Progenitor cell of endocrine pancreas (in vitro differentiated cells): ENCODE measurements around the gene TRABD2B. TPM values are rescaled to one million over a fixed set of nuclear protein-coding genes. Genes with fewer than 3 reads are reported as not detected.

Experiments used
- DNase-seq: peaks from one replicate; pipeline ENCODE4 v3.0.0; 2021; ENCODE audit warnings: low spot score; ENCODE audit not compliant: unreplicated experiment
- H3K27ac Mint-ChIP-seq: 2 replicates; pipeline ENCODE4 v1.8.0; 2021; ENCODE audit warnings: mild to moderate bottlenecking, moderate library complexity, mixed read lengths
- H3K27me3 Mint-ChIP-seq: 2 replicates; pipeline ENCODE4 v1.8.0; 2021; ENCODE audit warnings: mixed read lengths
- H3K36me3 Mint-ChIP-seq: 2 replicates; pipeline ENCODE4 v1.8.0; 2022; ENCODE audit warnings: mixed read lengths; ENCODE audit not compliant: insufficient read depth
- H3K4me1 Mint-ChIP-seq: 2 replicates; pipeline ENCODE4 v1.8.0; 2021; ENCODE audit warnings: low read depth, mixed read lengths
- H3K4me3 Mint-ChIP-seq: 2 replicates; pipeline ENCODE4 v1.8.0; 2021; ENCODE audit warnings: low read depth, mild to moderate bottlenecking, moderate library complexity, mixed read lengths
- H3K9me3 Mint-ChIP-seq: 2 replicates; pipeline ENCODE4 v1.8.0; 2021; ENCODE audit warnings: low read depth, mixed read lengths
- total RNA-seq: library from RNA; stranded (reverse); gene quantifications from 2 replicates; pipeline ENCODE4 v1.2.1, GENCODE V29; 2021
- TF ChIP-seq, protein P1 (sequence below): fragments of 200-600 bp; sonication (generic); IDR thresholded peaks from one replicate; pipeline ENCODE4 v1.5.0; 2021; ENCODE audit warnings: antibody characterized with exemption, mild to moderate bottlenecking; ENCODE audit not compliant: unreplicated experiment

TRABD2B gene
- total RNA-seq, 1 donor from 2014 or later = 14.5 TPM

DNA sequence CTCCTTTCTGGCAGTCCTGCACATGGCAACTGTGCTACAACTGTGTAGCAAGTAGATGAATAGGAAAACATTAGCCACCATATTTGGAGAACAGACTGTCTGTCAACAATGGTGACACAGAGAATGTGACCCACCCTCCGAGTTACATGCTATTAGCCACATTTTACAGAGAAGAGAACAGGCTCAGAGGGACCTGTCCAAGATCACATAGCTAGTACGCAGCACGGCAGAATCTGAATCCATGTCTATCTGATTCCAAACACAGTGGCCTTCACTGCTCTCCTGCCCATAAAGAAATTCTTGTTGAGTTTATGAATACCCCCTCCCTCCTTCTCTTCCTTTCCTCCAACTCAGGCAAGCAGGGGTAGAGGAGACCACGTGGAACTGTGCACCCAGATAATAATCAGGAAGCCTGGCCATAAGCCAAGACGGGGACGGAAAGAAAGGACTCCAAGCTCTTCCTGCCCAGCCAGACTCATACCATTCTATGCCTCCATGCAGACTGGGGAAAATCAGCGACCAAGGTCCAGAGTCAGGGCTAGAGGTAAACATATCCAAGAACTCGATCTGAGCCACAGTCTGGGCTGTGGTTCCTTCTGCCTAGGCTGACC lies 78.8 kb downstream of the TRABD2B start:
- H3K4me3 Mint-ChIP-seq = no peak overlapping the region
- DNase-seq = no peak
- peaks cover 28% of the 10 kb centered on the region for H3K4me1 Mint-ChIP-seq
- no peak overlapping the region for H3K27ac Mint-ChIP-seq
- no peaks in the 10 kb centered on the region for H3K27me3 Mint-ChIP-seq
- no peaks in the 10 kb centered on the region for H3K36me3 Mint-ChIP-seq
- TF ChIP-seq, protein P1, sequence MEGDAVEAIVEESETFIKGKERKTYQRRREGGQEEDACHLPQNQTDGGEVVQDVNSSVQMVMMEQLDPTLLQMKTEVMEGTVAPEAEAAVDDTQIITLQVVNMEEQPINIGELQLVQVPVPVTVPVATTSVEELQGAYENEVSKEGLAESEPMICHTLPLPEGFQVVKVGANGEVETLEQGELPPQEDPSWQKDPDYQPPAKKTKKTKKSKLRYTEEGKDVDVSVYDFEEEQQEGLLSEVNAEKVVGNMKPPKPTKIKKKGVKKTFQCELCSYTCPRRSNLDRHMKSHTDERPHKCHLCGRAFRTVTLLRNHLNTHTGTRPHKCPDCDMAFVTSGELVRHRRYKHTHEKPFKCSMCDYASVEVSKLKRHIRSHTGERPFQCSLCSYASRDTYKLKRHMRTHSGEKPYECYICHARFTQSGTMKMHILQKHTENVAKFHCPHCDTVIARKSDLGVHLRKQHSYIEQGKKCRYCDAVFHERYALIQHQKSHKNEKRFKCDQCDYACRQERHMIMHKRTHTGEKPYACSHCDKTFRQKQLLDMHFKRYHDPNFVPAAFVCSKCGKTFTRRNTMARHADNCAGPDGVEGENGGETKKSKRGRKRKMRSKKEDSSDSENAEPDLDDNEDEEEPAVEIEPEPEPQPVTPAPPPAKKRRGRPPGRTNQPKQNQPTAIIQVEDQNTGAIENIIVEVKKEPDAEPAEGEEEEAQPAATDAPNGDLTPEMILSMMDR = no peak
- H3K9me3 Mint-ChIP-seq = no peaks in the 10 kb centered on the region

DNA sequence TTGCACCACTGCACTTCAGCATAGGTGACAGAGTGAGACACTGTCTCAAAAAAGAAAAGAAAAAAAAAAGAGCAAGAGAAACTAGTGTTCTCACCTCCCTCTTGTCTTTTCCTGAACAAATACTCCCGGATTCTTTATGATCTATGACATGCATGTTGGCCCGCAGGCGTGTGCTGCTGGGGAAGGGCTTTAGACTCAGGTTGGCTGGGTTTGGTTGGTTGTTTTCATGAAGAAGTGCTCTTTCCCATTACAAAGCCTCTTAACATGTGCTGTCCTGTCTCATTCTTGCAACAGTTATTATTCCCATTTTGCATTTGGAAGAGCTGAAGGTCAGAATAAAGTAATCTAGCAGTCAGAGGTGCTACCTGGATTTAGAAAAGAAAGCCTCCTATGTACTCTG lies 79.5 kb downstream of the TRABD2B start:
- no peak for DNase-seq
- no peak overlapping the region for H3K27ac Mint-ChIP-seq
- no peak overlapping the region for H3K4me3 Mint-ChIP-seq
- TF ChIP-seq, protein P1 = no peak
- no peaks in the 10 kb centered on the region for H3K36me3 Mint-ChIP-seq
- peaks cover 34% of the 10 kb centered on the region for H3K4me1 Mint-ChIP-seq
- H3K9me3 Mint-ChIP-seq = no peaks in the 10 kb centered on the region
- no peaks in the 10 kb centered on the region for H3K27me3 Mint-ChIP-seq

DNA sequence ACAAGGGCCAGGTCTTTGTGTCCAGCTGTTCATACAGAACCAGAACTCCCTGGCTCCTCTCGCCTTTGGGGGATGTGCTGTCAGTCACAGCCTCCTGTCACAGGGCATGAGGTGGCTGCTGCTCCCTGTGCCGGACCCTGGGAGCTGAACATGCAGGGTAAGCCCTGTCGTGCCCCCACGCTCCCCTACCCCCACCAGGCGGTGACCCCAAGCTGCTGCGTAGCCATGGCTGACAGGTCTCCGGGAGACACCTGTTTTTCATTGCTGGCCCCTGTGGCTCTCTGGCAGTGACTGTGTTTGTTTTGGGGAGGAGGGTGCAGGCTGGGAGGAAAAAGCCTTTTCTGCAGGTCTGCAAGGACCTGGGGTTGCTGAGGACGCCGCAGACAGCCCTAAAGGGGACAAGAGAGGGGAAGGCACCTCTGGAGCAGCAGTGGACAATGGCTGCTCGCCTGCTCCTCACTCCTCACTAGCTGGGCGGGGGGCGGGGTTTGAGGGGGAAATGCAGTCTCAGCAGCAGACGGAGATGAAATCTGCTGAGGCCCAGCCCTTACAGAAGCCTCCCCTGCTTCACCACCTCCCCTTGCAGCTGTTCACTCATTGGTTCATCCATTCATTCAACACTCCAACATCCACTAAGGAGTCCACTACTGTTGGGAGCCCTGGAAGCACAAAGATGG lies 81.4 kb downstream of the TRABD2B start:
- Mint-ChIP-seq H3K36me3 (no peaks in the 10 kb centered on the region), H3K9me3 (no peaks in the 10 kb centered on the region), H3K27ac (peak overlapping the region; percentile 62), H3K4me1 (peaks cover 46% of the 10 kb centered on the region), H3K4me3 (no peak overlapping the region), H3K27me3 (no peaks in the 10 kb centered on the region)
- TF ChIP-seq, protein P1 = no peak
- no peak for DNase-seq

DNA sequence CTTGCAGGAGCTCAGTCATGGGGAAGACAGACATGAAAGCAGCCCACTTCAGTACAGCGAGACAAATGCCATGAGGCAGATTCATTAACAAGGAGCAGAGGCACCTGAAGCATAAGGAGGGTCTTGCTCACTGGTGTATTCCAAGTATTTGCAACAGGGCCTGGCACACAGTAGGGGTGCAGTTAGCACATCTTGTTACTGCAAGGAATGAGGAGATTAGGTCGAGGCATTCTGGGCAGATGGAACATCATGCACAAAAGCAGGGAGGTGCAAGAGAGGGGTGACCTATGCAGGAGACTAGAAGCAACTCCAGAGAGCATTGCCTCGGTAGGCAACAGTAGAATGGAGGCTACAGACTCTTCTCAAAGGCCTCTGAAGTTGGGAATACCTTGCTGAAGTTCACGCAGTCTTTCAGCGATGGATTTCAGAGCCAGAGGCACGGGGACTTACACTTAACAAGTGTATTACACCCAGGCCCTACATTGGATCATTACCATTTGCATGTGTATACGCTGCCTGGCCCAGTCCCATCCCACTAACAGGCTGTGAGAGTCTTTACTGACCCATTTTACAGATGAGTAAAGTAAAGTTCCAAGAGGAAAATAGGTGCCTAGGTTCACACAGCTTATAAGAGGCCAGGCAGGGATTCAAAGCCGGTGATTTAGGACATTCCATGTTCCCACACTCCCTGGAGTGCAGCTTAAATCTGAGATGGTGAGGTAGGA lies 82.1 kb downstream of the TRABD2B start:
- TF ChIP-seq, protein P1 = no peak
- Mint-ChIP-seq H3K4me3 (no peak overlapping the region), H3K4me1 (peaks cover 46% of the 10 kb centered on the region), H3K36me3 (no peaks in the 10 kb centered on the region), H3K9me3 (no peaks in the 10 kb centered on the region), H3K27ac (no peak overlapping the region), H3K27me3 (no peaks in the 10 kb centered on the region)
- no peak for DNase-seq

DNA sequence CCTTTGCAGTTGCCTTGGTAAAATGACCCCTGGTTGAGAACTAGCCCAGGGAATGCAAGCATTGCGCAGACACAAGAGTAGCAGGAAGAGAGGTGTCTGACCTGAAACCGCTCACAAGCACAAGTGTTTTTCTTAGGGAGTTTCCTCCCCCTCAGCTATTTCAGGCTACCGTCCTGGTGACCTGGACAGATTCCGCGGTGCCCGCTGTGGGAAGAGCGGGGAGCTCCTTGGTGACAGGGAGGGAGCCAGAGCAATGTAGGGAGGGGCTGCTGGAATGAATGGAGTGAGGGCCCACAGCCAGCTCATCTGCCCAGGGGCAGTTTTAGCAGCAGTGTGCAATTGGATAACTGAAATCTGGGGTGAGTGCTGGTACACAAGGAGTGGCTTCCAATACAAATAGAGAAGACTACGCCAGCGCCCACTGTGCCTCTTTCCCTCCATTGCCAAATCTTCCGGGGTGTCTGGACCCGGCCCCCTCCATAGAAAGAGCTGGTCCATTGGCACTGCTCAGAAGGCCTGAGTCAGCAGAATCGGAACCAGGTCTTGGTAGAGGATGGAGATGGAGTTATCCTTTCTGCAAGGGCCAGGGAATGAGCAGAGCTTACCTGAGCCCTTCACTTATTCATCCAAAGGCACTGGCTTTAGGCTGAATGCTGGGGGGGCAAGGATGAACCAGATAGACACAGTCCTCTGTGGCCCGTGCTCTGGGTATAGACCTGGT lies 82.8 kb downstream of the TRABD2B start:
- H3K4me1 Mint-ChIP-seq = peaks cover 46% of the 10 kb centered on the region
- H3K27ac Mint-ChIP-seq = peak overlapping the region; percentile 51

More for the DNA sequence above, 82.8 kb downstream of the TRABD2B start:
- no peak for DNase-seq
- TF ChIP-seq, protein P1 = no peak
- H3K27me3 Mint-ChIP-seq = no peaks in the 10 kb centered on the region
- no peak overlapping the region for H3K4me3 Mint-ChIP-seq
- no peaks in the 10 kb centered on the region for H3K9me3 Mint-ChIP-seq
- no peaks in the 10 kb centered on the region for H3K36me3 Mint-ChIP-seq
